Esophagus muscularis mucosa (tissue), 4 donors: ENCODE results near the gene TP63. TPM values are rescaled to one million over a fixed set of nuclear protein-coding genes. Genes with fewer than 3 reads are reported as not detected.

Experiments used
- DNase-seq: peaks from one replicate; pipeline ENCODE4 v3.0.0-alpha.2; 2017; ENCODE audit errors: extremely low spot score
- H3K27ac ChIP-seq, 4 donors: fragments of 200-600 bp; sonication (generic); replicated peaks in 1 of 4; 1 replicate in 3 of 4; 2 replicates in 1 of 4; pipeline ENCODE4 v1.5.1; 2016 to 2019; ENCODE audit warnings: mild to moderate bottlenecking in 1 of 4
- H3K27me3 ChIP-seq, 4 donors: fragments of 200-600 bp; sonication (generic); one replicate each; pipeline versions ENCODE4 v1.5.1 to v1.6.0; 2016 to 2019
- H3K36me3 ChIP-seq, 4 donors: fragments of 200-600 bp; sonication (generic); one replicate each; pipeline ENCODE4 v1.5.1; 2016 to 2019
- H3K4me1 ChIP-seq, 4 donors: fragments of 200-600 bp; sonication (generic); one replicate each; pipeline ENCODE4 v1.5.1; 2016 to 2019
- H3K4me3 ChIP-seq, 4 donors: fragments of 200-600 bp; sonication (generic); 1 replicate in 2 of 4; 2 replicates in 2 of 4; pipeline ENCODE4 v1.5.1; 2016 to 2019; ENCODE audit warnings: mild to moderate bottlenecking in 4 of 4, moderate library complexity in 1 of 4
- H3K9me3 ChIP-seq, 4 donors: fragments of 200-600 bp; sonication (generic); 1 replicate in 3 of 4; 2 replicates in 1 of 4; pipeline ENCODE4 v1.5.1; 2016 to 2019
- EP300 ChIP-seq: sonication (generic); formaldehyde crosslinking; IDR thresholded peaks from one replicate; pipeline ENCODE4 v1.6.1; 2017; ENCODE audit warnings: antibody characterized with exemption
- POLR2A ChIP-seq: fragments of 450-650 bp; IDR thresholded peaks from one replicate; pipeline ENCODE4 v1.6.1; 2017; ENCODE audit warnings: antibody characterized with exemption, moderate library complexity, mild to moderate bottlenecking, low read depth
- POLR2AphosphoS5 ChIP-seq, 2 donors: sonication (generic); formaldehyde crosslinking; IDR thresholded peaks; one replicate each; pipeline ENCODE4 v1.6.1; 2017; ENCODE audit warnings: antibody characterized with exemption in 2 of 2
- WGBS: methylation state at CpG from one replicate; pipeline ENCODE4 v1.1.5; 2018; 5-methylcytosine and 5-hydroxymethylcytosine counted together
- intact Hi-C: fragments of 100-400 bp; cut with DNase I; formaldehyde crosslinking; loops from one replicate; pipeline ENCODE4 v1.15.1; 2023
- total RNA-seq, 4 donors: library from RNA; depleted of rRNA; stranded (reverse); fragments of >200 nt; gene quantifications; one replicate each; pipeline versions ENCODE4 v1.1.0 to v1.2.1, GENCODE V29; 2016
- TF ChIP-seq, protein P1 (sequence below), 3 experiments: fragments of 200-600 bp in 2 of 3; fragments of 450-650 bp in 1 of 3; sonication (generic) in 2 of 3; IDR thresholded peaks; one replicate each; pipeline ENCODE4 v1.5.1; 2017 to 2019; ENCODE audit warnings: antibody characterized with exemption in 3 of 3, mild to moderate bottlenecking in 2 of 3, moderate library complexity in 1 of 3

TP63 gene
- total RNA-seq = under 1 TPM; under 0.01 to 0.34 (median 0.21) TPM

DNA sequence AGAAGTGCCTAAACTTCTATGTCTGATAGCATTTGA is at the start of gene TP63:
TSS of gene TP63 (plus strand) at position 17 of the 36 bp plus-strand sequence. CDS start 127 bp downstream, outside the sequence.
- peaks cover 0 to 9% (median 4%) of the 10 kb centered on the region in 4 donors for H3K4me1 ChIP-seq
- H3K4me3 ChIP-seq = peak within 1 kb of the TSS; percentile 14 to 29 (median 16)
- no peak for TF ChIP-seq EP300
- no peak for TF ChIP-seq POLR2AphosphoS5 (IDR thresholded peaks at IDR 0.05)
- TF ChIP-seq POLR2A = no peak
- TF ChIP-seq, protein P1, sequence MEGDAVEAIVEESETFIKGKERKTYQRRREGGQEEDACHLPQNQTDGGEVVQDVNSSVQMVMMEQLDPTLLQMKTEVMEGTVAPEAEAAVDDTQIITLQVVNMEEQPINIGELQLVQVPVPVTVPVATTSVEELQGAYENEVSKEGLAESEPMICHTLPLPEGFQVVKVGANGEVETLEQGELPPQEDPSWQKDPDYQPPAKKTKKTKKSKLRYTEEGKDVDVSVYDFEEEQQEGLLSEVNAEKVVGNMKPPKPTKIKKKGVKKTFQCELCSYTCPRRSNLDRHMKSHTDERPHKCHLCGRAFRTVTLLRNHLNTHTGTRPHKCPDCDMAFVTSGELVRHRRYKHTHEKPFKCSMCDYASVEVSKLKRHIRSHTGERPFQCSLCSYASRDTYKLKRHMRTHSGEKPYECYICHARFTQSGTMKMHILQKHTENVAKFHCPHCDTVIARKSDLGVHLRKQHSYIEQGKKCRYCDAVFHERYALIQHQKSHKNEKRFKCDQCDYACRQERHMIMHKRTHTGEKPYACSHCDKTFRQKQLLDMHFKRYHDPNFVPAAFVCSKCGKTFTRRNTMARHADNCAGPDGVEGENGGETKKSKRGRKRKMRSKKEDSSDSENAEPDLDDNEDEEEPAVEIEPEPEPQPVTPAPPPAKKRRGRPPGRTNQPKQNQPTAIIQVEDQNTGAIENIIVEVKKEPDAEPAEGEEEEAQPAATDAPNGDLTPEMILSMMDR (IDR thresholded peaks at IDR 0.05) = no peak
- DNase-seq = no peak
- H3K27me3 ChIP-seq = no peaks in the 10 kb centered on the region
- H3K36me3 ChIP-seq = no peaks in the 10 kb centered on the region
- peak within 1 kb of the TSS in 1 of 4 donors; percentile 3 for H3K27ac ChIP-seq
- intact Hi-C loops = no loop called here
- H3K9me3 ChIP-seq = no peaks in the 10 kb centered on the region

DNA sequence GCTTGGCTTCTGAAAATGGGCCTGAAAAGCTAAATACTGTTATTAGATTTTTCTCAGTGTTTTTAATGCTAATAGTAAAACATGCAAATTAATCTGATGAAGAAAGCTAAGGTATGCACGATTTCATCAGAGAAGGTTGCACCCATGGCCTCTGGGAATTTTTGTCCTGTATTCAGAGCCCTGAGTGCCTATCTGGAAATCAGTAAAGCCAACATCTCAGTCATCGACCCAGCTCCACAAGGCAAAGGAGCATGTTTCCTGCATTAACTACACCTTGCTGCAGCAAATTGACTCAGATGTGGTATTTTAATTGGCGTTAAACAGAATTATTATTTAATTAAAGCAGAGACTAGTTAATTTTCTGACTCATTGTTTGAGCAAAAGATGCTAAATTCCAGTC is 49.0 kb upstream of the TP63 start:
- H3K27me3 ChIP-seq = no peaks in the 10 kb centered on the region
- no peaks in the 10 kb centered on the region for H3K9me3 ChIP-seq
- TF ChIP-seq, protein P1 (IDR thresholded peaks at IDR 0.05) = no peak
- H3K4me3 ChIP-seq = no peak overlapping the region
- no peak for DNase-seq
- no peaks in the 10 kb centered on the region for H3K36me3 ChIP-seq
- no peak overlapping the region for H3K27ac ChIP-seq
- whole genome bisulfite sequencing = 77% methylated on average over 3 of the region's 3 CpGs
- no peaks in the 10 kb centered on the region for H3K4me1 ChIP-seq
- intact Hi-C loops = no loop called here

DNA sequence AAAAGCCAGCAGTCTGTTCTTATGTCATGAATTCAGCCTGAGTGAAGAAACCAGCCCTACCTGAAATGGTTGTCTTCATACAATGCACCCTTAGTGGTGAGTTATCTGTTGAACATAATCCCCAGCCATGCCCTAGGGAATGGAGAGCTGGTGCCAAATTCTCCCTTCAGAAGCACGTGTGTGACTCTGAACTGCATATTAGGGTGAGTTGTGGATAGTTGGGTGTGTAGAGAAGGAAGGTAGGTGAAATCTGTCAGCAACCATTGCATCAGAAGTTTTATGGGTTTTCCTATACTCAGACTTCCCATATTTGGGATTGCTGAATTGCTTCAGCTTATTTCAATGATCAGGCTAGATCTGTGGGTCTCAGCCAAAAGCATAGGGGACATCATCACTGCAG is 46.5 kb upstream of the TP63 start:
- H3K27ac ChIP-seq = no peak overlapping the region
- no peak overlapping the region for H3K4me3 ChIP-seq
- no peak for TF ChIP-seq POLR2A
- TF ChIP-seq, protein P1 (IDR thresholded peaks at IDR 0.05) = no peak
- TF ChIP-seq EP300 = no peak
- TF ChIP-seq POLR2AphosphoS5 (IDR thresholded peaks at IDR 0.05) = no peak
- no peaks in the 10 kb centered on the region for H3K9me3 ChIP-seq
- H3K27me3 ChIP-seq = no peaks in the 10 kb centered on the region
- DNase-seq = no peak
- WGBS = 50% methylated on average over 1 of the region's 1 CpG
- no peaks in the 10 kb centered on the region for H3K4me1 ChIP-seq
- intact Hi-C loops = no loop called here
- no peaks in the 10 kb centered on the region for H3K36me3 ChIP-seq

DNA sequence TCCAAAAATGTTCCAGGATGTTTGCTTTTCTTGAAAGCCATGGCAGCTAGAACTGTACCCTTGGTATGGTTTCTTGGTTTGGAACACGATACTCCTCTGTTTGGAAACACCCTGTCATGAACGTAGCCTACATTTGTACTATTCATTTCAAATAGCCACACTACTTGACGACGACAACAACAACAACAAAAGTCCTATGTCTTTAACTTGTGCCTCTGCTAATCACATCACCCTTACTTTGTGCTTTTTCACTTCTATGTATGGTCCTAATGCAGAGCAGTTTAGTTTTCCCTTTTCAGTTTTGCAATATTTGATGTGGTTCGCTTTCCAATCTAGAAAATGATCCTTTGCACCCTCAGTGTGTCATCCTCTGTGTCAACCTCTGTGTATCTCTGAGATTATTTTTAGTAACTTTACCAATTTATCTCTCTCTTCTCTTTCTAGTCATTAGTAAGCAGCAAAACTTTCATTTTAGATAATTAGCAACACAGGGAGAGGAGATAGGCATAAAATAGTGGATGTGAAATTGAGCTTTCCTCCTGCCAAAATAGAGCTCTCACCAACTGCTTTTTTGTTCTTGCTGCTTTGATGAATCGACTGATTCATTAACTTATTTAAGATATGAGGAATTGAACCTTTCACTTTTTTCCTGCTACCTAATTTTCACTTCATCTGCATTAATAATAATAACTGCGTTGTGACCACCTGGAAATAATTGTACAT is 44.1 kb upstream of the TP63 start:
- WGBS = 79% methylated on average over 7 of the region's 7 CpGs
- intact Hi-C loops = no loop called here
- TF ChIP-seq, protein P1 (IDR thresholded peaks at IDR 0.05) = no peak
- TF ChIP-seq POLR2AphosphoS5 (IDR thresholded peaks at IDR 0.05) = no peak
- TF ChIP-seq EP300 = no peak
- no peak for TF ChIP-seq POLR2A
- no peak for DNase-seq
- Histone ChIP-seq H3K27me3 (no peaks in the 10 kb centered on the region), H3K27ac (no peak overlapping the region), H3K4me3 (no peak overlapping the region), H3K36me3 (no peaks in the 10 kb centered on the region), H3K9me3 (no peaks in the 10 kb centered on the region), H3K4me1 (no peaks in the 10 kb centered on the region)

DNA sequence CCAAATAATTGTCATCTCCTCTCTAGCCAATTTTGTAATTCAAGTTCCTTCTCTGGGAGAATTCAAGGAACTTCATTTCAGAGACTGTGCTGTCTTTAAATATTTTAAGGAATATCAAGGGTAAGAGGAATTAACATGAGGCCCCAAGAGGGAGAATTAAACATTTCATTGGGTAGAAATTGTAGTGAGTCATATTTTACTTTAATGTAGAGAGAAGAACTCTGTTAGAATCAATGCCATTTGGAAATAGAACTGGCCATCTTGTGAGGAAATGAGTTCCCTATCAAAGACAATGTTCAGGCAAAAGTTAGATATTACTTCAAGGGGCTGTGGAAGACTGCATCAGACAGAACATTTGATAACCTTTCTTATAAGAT is 43.5 kb upstream of the TP63 start:
- no peaks in the 10 kb centered on the region for H3K9me3 ChIP-seq
- no peaks in the 10 kb centered on the region for H3K4me1 ChIP-seq
- H3K4me3 ChIP-seq = no peak overlapping the region
- TF ChIP-seq POLR2AphosphoS5 (IDR thresholded peaks at IDR 0.05) (no peak), POLR2A (no peak), EP300 (no peak)
- TF ChIP-seq, protein P1 (IDR thresholded peaks at IDR 0.05) = no peak
- no peak overlapping the region for H3K27ac ChIP-seq
- no peaks in the 10 kb centered on the region for H3K27me3 ChIP-seq
- no peaks in the 10 kb centered on the region for H3K36me3 ChIP-seq
- no peak for DNase-seq
- intact Hi-C loops = no loop called here
